Caco-2 (cell line): Measurements from ENCODE around the gene MAVS. TPM values are rescaled to one million over a fixed set of nuclear protein-coding genes. Genes with fewer than 3 reads are reported as not detected.

Experiments used
- BruUV-seq: library from RNA; stranded (reverse); fragments of 400-500 nt; replicated peaks from 2 replicates; lab custom pipeline; 2021; lab: Mats Ljungman, UMichigan
- CTCF ChIA-PET: fragments of 300-600 bp; sonication (Branson Sonifier 250); formaldehyde crosslinking; loops from one replicate; lab custom pipeline; 2022; ENCODE audit warnings: antibody characterized with exemption; lab: Charles Lee
- POLR2A ChIA-PET: fragments of 300-600 bp; sonication (Branson Sonifier 250); formaldehyde crosslinking; loops from one replicate; lab custom pipeline; 2022; ENCODE audit warnings: antibody characterized with exemption; lab: Charles Lee
- DNase-seq, 2 experiments: peaks; one replicate each; pipeline versions ENCODE4 v3.0.0 to v3.0.0-alpha.2; 2020 to 2022
- H3K27me3 ChIP-seq: replicated peaks from 2 replicates; pipeline ENCODE4 v1.6.0; 2011; ENCODE audit warnings: low read length; ENCODE audit not compliant: control insufficient read depth, insufficient read depth
- H3K36me3 ChIP-seq: 2 replicates; pipeline ENCODE4 v1.5.1; 2011; ENCODE audit warnings: low read length; ENCODE audit not compliant: control insufficient read depth, insufficient read depth
- H3K4me1 ChIP-seq: fragments of 250-450 bp; sonication (Bioruptor Pico); 2 replicates; pipeline ENCODE4 v1.5.1; 2020; ENCODE audit warnings: mild to moderate bottlenecking
- H3K4me3 ChIP-seq: 2 replicates; pipeline ENCODE4 v1.5.1; 2011; ENCODE audit warnings: low read depth, mild to moderate bottlenecking, control low read depth, low read length
- H3K9me3 ChIP-seq: fragments of 250-450 bp; sonication (Bioruptor Pico); 2 replicates; pipeline ENCODE4 v1.5.1; 2020; ENCODE audit warnings: mild to moderate bottlenecking, moderate library complexity
- H3K27ac Mint-ChIP-seq: one replicate; pipeline ENCODE4 v1.8.0; 2022; ENCODE audit warnings: mixed read lengths; ENCODE audit not compliant: unreplicated experiment
- H3K27me3 Mint-ChIP-seq: one replicate; pipeline ENCODE4 v1.8.0; 2022; ENCODE audit warnings: mixed read lengths; ENCODE audit not compliant: insufficient read depth, unreplicated experiment
- H3K36me3 Mint-ChIP-seq: one replicate; pipeline ENCODE4 v1.8.0; 2022; ENCODE audit warnings: mild to moderate bottlenecking, mixed read lengths; ENCODE audit not compliant: insufficient read depth, unreplicated experiment
- H3K4me1 Mint-ChIP-seq: one replicate; pipeline ENCODE4 v1.8.0; 2022; ENCODE audit warnings: low read depth, mixed read lengths; ENCODE audit not compliant: unreplicated experiment
- H3K4me3 Mint-ChIP-seq: one replicate; pipeline ENCODE4 v1.8.0; 2022; ENCODE audit warnings: mild to moderate bottlenecking, moderate library complexity, mixed read lengths; ENCODE audit not compliant: unreplicated experiment
- H3K9me3 Mint-ChIP-seq: one replicate; pipeline ENCODE4 v1.8.0; 2022; ENCODE audit warnings: mixed read lengths; ENCODE audit not compliant: unreplicated experiment
- CTCF ChIP-seq, 2 experiments: fragments of 200-600 bp in 1 of 2; IDR thresholded peaks; 1 replicate in 1 of 2; 2 replicates in 1 of 2; pipeline versions ENCODE4 v1.5.1 to v1.8.0; 2011 to 2022; ENCODE audit warnings: antibody characterized with exemption in 1 of 2, control low read depth in 1 of 2, inconsistent platforms in 1 of 2, low read depth in 1 of 2, low read length in 1 of 2, mild to moderate bottlenecking in 1 of 2, moderate library complexity in 1 of 2; ENCODE audit not compliant: insufficient read depth in 1 of 2, severe bottlenecking in 1 of 2, unreplicated experiment in 1 of 2
- intact Hi-C: fragments of 100-400 bp; cut with micrococcal nuclease; formaldehyde crosslinking; loops from one replicate; pipeline ENCODE4 v1.10.0; 2022; ENCODE audit not compliant: unreplicated experiment
- total RNA-seq: library from RNA; stranded (reverse); gene quantifications from 2 replicates; pipeline ENCODE4 v1.2.3, GENCODE V29; 2022

Gene MAVS
- total RNA-seq, 1 experiment from 2014 or later, result 56.4 TPM

DNA sequence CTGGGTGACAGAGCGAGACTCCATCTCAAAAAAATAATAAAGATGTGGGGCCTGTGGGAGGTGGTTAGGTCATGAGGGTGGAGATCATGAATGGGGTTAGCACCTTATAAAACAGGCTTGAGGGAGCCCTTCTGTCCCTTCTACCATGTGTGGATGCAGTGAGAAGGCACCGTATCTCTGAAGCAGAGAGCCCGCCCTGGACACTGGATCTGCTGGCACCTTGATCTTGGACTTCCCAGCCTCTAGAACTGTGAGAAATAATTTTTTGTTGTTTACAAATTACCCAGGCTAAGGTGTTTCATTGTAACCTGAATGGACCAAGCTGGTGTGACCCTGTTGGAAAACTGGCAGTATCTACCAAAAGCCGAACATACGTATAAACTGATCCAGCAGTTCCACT, 26.9 kb downstream of the MAVS start:
- Histone ChIP-seq H3K36me3 (no peaks in the 10 kb centered on the region; the same call in none of the 2 replicates), H3K27me3 (no peaks in the 10 kb centered on the region), H3K4me1 (peaks cover 9% of the 10 kb centered on the region; the same call in 1 of the 2 replicates), H3K9me3 (no peaks in the 10 kb centered on the region), H3K4me3 (no peak overlapping the region)
- POLR2A ChIA-PET, result no interaction called here
- no peaks in the 10 kb centered on the region for H3K9me3 Mint-ChIP-seq
- no TSS peak for BruUV-seq
- no peak overlapping the region for H3K27ac Mint-ChIP-seq
- peaks cover 8% of the 10 kb centered on the region for H3K4me1 Mint-ChIP-seq
- DNase-seq, result no peak
- CTCF ChIA-PET, result no interaction called here
- intact Hi-C loops, result no loop called here
- TF ChIP-seq CTCF (IDR thresholded peaks at IDR 0.05; ENCODE audit: insufficient read depth in 1 of 2, low read depth in 1 of 2, low read length in 1 of 2, severe bottlenecking in 1 of 2, unreplicated experiment in 1 of 2), result no peak
- H3K36me3 Mint-ChIP-seq, result peaks cover 49% of the 10 kb centered on the region
- H3K4me3 Mint-ChIP-seq, result no peak overlapping the region
- H3K27me3 Mint-ChIP-seq, result no peaks in the 10 kb centered on the region

- H3K27me3 ChIP-seq, result no peaks in the 10 kb centered on the region
- ChIA-PET CTCF (no interaction called here), POLR2A (no interaction called here)
- Mint-ChIP-seq H3K36me3 (peaks cover 52% of the 10 kb centered on the region), H3K4me3 (no peak overlapping the region), H3K9me3 (no peaks in the 10 kb centered on the region), H3K4me1 (peaks cover 8% of the 10 kb centered on the region), H3K27me3 (no peaks in the 10 kb centered on the region), H3K27ac (no peak overlapping the region)
- no peak for DNase-seq
- peaks cover 9% of the 10 kb centered on the region; the same call in 1 of the 2 replicates for H3K4me1 ChIP-seq
- H3K9me3 ChIP-seq, result no peaks in the 10 kb centered on the region
- no peak for TF ChIP-seq CTCF (IDR thresholded peaks at IDR 0.05; ENCODE audit: insufficient read depth in 1 of 2, low read depth in 1 of 2, low read length in 1 of 2, severe bottlenecking in 1 of 2, unreplicated experiment in 1 of 2)
- no peaks in the 10 kb centered on the region; the same call in none of the 2 replicates for H3K36me3 ChIP-seq
- intact Hi-C loops, result no loop called here
- BruUV-seq, result no TSS peak
- H3K4me3 ChIP-seq, result no peak overlapping the region
These were observed 27.7 kb downstream of the MAVS start for GRCh38 chr20:3874194-3874844.

DNA sequence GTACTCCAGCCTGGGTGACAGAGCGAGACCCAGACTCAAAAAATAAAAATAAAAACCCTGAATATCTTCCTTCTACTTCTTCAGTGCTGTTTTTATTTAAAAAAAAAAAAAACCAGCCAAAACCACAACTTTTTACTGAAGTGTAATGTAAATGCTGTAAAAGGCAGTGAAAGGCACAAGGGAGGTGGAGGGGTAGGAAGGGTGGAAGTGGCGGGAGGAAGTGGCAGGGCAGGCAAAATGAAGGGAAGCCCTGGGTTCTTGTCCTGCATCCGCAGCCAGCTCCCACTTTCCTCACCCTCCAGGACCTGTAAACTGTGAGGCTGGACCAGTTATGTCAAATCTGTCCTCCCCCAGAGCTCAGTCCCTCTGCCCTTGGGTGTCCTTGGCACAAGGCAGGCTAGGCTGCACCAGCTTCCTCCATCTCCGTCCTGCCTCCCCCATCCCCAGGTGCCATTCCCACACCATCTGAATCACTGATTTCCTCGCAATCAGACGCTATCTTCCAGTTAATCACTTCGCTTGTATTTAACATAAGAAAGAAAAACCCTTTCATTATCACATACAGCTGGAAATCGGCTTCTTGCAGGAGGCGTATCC, 28.8 kb downstream of the MAVS start:
- Mint-ChIP-seq H3K27me3 (no peaks in the 10 kb centered on the region), H3K27ac (no peak overlapping the region), H3K4me1 (peaks cover 7% of the 10 kb centered on the region), H3K4me3 (no peak overlapping the region), H3K36me3 (peaks cover 42% of the 10 kb centered on the region), H3K9me3 (no peaks in the 10 kb centered on the region)
- BruUV-seq, result no TSS peak
- no peaks in the 10 kb centered on the region; the same call in none of the 2 replicates for H3K36me3 ChIP-seq
- POLR2A ChIA-PET, result interaction anchor here (0.7 kb wide), 1 partner anchor 1582 kb away, joined by 6 read pairs; no protein-coding TSS in a partner anchor
- intact Hi-C loops, result no loop called here
- no peak for DNase-seq
- peaks cover 4% of the 10 kb centered on the region; the same call in 1 of the 2 replicates for H3K4me1 ChIP-seq
- CTCF ChIA-PET, result no interaction called here
- H3K4me3 ChIP-seq, result no peak overlapping the region
- H3K27me3 ChIP-seq, result no peaks in the 10 kb centered on the region
- TF ChIP-seq CTCF (IDR thresholded peaks at IDR 0.05; ENCODE audit: insufficient read depth in 1 of 2, low read depth in 1 of 2, low read length in 1 of 2, severe bottlenecking in 1 of 2, unreplicated experiment in 1 of 2), result no peak
- no peaks in the 10 kb centered on the region for H3K9me3 ChIP-seq
